Aorta (tissue), 5 donors: ENCODE data around the gene TNN. TPM values are rescaled to one million over a fixed set of nuclear protein-coding genes. Genes with fewer than 3 reads are reported as not detected.
A peak's percentile ranks its signal among the peaks of the same experiment; 100 is the strongest.

Experiments used
- ATAC-seq: fragments of 200-7000 bp; cut with Tn5 transposase; one replicate; pipeline ENCODE4 v1.9.1; 2022; ENCODE audit warnings: moderate library complexity; ENCODE audit not compliant: low FRiP score
- DNase-seq, 2 donors: peaks; one replicate each; pipeline ENCODE4 v3.0.0-alpha.2; 2020
- H3K27ac ChIP-seq, 2 donors: one replicate each; pipeline ENCODE4 v1.5.1; 2013; ENCODE audit warnings: low read length in 2 of 2, mild to moderate bottlenecking in 2 of 2, moderate library complexity in 2 of 2, control low read depth in 1 of 2, inconsistent platforms in 1 of 2, low read depth in 1 of 2
- H3K27me3 ChIP-seq, 2 donors: one replicate each; pipeline ENCODE4 v1.6.1; 2013; ENCODE audit warnings: control low read depth in 1 of 2, low read length in 1 of 2, mild to moderate bottlenecking in 1 of 2, moderate library complexity in 1 of 2; ENCODE audit not compliant: insufficient read depth in 2 of 2, control insufficient read depth in 1 of 2
- H3K36me3 ChIP-seq, 2 donors: one replicate each; pipeline ENCODE4 v1.6.1; 2013; ENCODE audit warnings: control low read depth in 1 of 2, low read length in 1 of 2, mild to moderate bottlenecking in 1 of 2; ENCODE audit not compliant: insufficient read depth in 2 of 2, control insufficient read depth in 1 of 2
- H3K4me1 ChIP-seq, 2 donors: one replicate each; pipeline ENCODE4 v1.6.1; 2013; ENCODE audit warnings: low read length in 2 of 2, control low read depth in 1 of 2, mild to moderate bottlenecking in 1 of 2, moderate library complexity in 1 of 2; ENCODE audit not compliant: insufficient read depth in 2 of 2, control insufficient read depth in 1 of 2
- H3K4me3 ChIP-seq, 2 donors: one replicate each; pipeline ENCODE4 v1.5.1; 2013; ENCODE audit warnings: low read length in 2 of 2, control low read depth in 1 of 2, mild to moderate bottlenecking in 1 of 2
- H3K9me3 ChIP-seq: one replicate; pipeline ENCODE4 v1.6.1; 2013; ENCODE audit warnings: mild to moderate bottlenecking, low read length; ENCODE audit not compliant: control insufficient read depth
- WGBS, 2 donors: extraction: QIAGEN DNeasy Blood & Tissue Kit; methylation state at CpG; one replicate each; pipeline ENCODE4 v1.1.7; 2013; 5-methylcytosine and 5-hydroxymethylcytosine counted together
- intact Hi-C, 2 donors: fragments of 100-400 bp; cut with DNase I; formaldehyde crosslinking; loops; one replicate each; pipeline versions ENCODE4 v1.14.2 to v1.15.0; 2022
- polyA plus RNA-seq, 2 donors: library from polyadenylated mRNA; stranded (reverse); fragments of 200-250 nt; gene quantifications; one replicate each; pipeline ENCODE4 v1.2.3, GENCODE V29; 2013
- total RNA-seq, 2 donors: library from RNA; stranded (reverse); fragmentation: NEBNext Ultra II Directional; extraction: Animal tissue kit (Norgen Biotek cat#: 25700); gene quantifications; one replicate each; pipeline ENCODE4 v1.2.1, GENCODE V29; 2021
- donor health status: healthy with polysubstance abuse.
- donor health status: Bipolar disorder and iron deficiency.
- donor health status: DM: no; HTN: no; CAD: no.
- donor health status: DM: no; HTN: no; CAD: no.
- donor health status: DM: yes; HTN: yes; CAD: no.

TNN gene
- total and polyA plus RNA-seq, 4 donors: 0.25 to 0.30 TPM; not detected in 2

- H3K36me3 ChIP-seq: no peaks in the 10 kb centered on the region
- H3K4me3 ChIP-seq: no peak overlapping the region
- H3K27me3 ChIP-seq: no peaks in the 10 kb centered on the region
- intact Hi-C loops: loop anchor here in 1 of 2 donors (10.0 kb wide), 1 partner anchor 364 kb away; no protein-coding TSS in a partner anchor
- H3K9me3 ChIP-seq: no peaks in the 10 kb centered on the region
- peaks cover 3 to 4% of the 10 kb centered on the region in 2 donors for H3K4me1 ChIP-seq
- DNase-seq: no peak
- ATAC-seq: no peak
- no peak overlapping the region for H3K27ac ChIP-seq
- WGBS, 2 donors: 86 to 88% methylated on average over 9 of the region's 9 CpGs
Measured at GRCh38 chr1:175128523-175128922, 60.9 kb downstream of the TNN start.

- 94 to 97% methylated on average over 1 of the region's 1 CpG for WGBS, 2 donors
- Histone ChIP-seq H3K36me3 (no peaks in the 10 kb centered on the region), H3K4me1 (peaks cover 3 to 5% of the 10 kb centered on the region in 2 donors), H3K4me3 (no peak overlapping the region), H3K27ac (no peak overlapping the region), H3K9me3 (no peaks in the 10 kb centered on the region), H3K27me3 (no peaks in the 10 kb centered on the region)
- DNase-seq (no peak), ATAC-seq (no peak)
- intact Hi-C loops: loop anchor here in 1 of 2 donors (10.0 kb wide), 1 partner anchor 364 kb away; no protein-coding TSS in a partner anchor
Measured at GRCh38 chr1:175129182-175129581, 61.5 kb downstream of the TNN start.

DNA sequence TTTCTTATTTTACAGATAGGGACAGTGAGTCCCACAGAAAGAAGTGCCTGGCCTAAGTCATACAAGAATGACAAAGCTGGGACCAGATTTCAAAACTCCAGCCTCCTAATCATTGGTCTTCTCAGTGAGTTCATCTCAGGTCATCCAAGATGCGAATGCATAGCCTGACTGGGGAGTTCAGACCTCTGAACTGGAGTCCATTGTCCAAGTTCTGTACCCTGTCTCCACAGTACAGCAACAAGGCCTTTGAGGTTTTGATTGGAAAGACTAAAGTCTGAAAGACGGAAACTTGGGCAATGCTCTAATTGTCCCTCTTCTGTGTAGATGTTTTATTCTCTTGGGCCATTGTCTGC lies 62.0 kb downstream of the TNN start:
- intact Hi-C loops: loop anchor here in 1 of 2 donors (10.0 kb wide), 1 partner anchor 365 kb away; no protein-coding TSS in a partner anchor
- Histone ChIP-seq H3K36me3 (no peaks in the 10 kb centered on the region), H3K27ac (no peak overlapping the region), H3K27me3 (no peaks in the 10 kb centered on the region), H3K4me1 (peaks cover 3 to 5% of the 10 kb centered on the region in 2 donors), H3K4me3 (no peak overlapping the region), H3K9me3 (no peaks in the 10 kb centered on the region)
- ATAC-seq (no peak), DNase-seq (no peak)
- WGBS, 2 donors: 90 to 96% methylated on average over 2 of the region's 2 CpGs

DNA sequence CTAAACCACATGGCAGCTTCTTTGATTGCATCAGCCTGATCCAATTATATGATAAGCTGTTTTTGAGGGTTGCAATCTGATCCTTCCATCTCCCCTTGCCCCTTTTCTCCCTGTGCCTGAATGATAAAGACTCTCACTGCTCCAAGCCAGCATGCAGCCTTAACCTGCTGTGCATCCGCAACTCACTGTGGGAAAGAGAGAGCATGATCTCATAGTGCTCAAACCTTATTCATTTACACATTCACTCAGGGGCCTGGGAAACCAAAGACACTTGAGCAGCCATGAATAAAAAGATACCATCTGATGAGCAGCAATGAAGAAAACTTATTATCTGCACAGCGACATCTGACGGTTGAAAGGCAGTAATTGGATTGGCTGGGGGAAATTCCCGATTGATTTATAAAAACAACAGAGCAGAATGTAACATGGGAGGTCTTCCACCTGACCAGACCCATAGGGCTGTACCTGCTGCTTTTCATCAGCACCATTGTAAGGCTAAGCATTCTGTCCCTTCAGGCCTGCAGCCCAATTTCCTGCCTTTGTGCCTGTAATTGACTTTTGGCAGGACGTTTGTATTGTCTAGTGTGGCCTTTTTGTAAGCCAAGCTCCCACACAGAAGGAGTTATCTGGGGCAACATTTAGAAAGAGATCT lies 62.5 kb downstream of the TNN start:
- H3K4me1 ChIP-seq: peaks cover 3 to 5% of the 10 kb centered on the region in 2 donors
- no peaks in the 10 kb centered on the region for H3K36me3 ChIP-seq
- intact Hi-C loops: loop anchor here in 1 of 2 donors (10.0 kb wide), 1 partner anchor 365 kb away; no protein-coding TSS in a partner anchor
- ATAC-seq (no peak), DNase-seq (no peak)
- no peaks in the 10 kb centered on the region for H3K9me3 ChIP-seq
- H3K27me3 ChIP-seq: no peaks in the 10 kb centered on the region
- H3K4me3 ChIP-seq: no peak overlapping the region
- H3K27ac ChIP-seq: no peak overlapping the region
- 64 to 65% methylated on average over 5 of the region's 5 CpGs for WGBS, 2 donors

GRCh38 chr1:175130649-175131045 lies 63.0 kb downstream of the TNN start:
- Histone ChIP-seq H3K9me3 (no peaks in the 10 kb centered on the region), H3K36me3 (no peaks in the 10 kb centered on the region), H3K4me1 (peaks cover 3 to 5% of the 10 kb centered on the region in 2 donors), H3K27ac (no peak overlapping the region), H3K4me3 (no peak overlapping the region), H3K27me3 (no peaks in the 10 kb centered on the region)
- no peak for DNase-seq
- 66 to 75% methylated on average over 2 of the region's 2 CpGs for WGBS, 2 donors
- intact Hi-C loops: no loop called here
- no peak for ATAC-seq

- ATAC-seq (no peak), DNase-seq (no peak)
- no peaks in the 10 kb centered on the region for H3K36me3 ChIP-seq
- 56 to 82% methylated on average over 1 of the region's 1 CpG for WGBS, 2 donors
- no peak overlapping the region for H3K4me3 ChIP-seq
- H3K9me3 ChIP-seq: no peaks in the 10 kb centered on the region
- intact Hi-C loops: no loop called here
- peaks cover 3 to 5% of the 10 kb centered on the region in 2 donors for H3K4me1 ChIP-seq
- H3K27ac ChIP-seq: no peak overlapping the region
- no peaks in the 10 kb centered on the region for H3K27me3 ChIP-seq
Measured at GRCh38 chr1:175131095-175131494, 63.5 kb downstream of the TNN start.

DNA sequence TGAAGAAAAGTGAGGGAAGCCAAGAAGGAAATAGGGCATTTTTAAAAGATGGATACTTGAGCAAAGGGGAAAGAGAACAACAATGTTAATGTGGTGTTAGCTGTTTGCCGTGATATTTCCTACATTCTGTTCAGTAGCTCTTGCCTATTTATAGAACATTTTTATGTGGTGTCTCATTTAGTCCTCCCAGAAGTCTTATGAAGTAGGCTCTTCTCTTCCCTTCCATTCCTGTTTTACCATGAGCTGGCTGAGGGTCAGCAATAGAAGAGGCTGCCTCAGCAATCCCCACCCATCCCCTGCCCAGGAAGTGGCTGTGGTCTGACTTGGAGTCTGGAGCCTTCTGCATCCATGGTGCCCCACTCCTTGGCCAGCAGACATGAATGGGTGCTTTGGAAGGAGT lies 64.8 kb downstream of the TNN start:
- WGBS, 2 donors: 7 to 17% methylated on average over 1 of the region's 1 CpG
- H3K4me1 ChIP-seq: peaks cover 3 to 5% of the 10 kb centered on the region in 2 donors
- peak overlapping the region in 1 of 2 donors; percentile 8 for H3K27ac ChIP-seq

GRCh38 chr1:175133673-175134435 lies 66.2 kb downstream of the TNN start:
- Histone ChIP-seq H3K36me3 (no peaks in the 10 kb centered on the region), H3K27me3 (no peaks in the 10 kb centered on the region), H3K4me1 (peaks cover 3 to 5% of the 10 kb centered on the region in 2 donors), H3K27ac (no peak overlapping the region), H3K9me3 (no peaks in the 10 kb centered on the region), H3K4me3 (no peak overlapping the region)
- 70 to 73% methylated on average over 6 of the region's 6 CpGs for WGBS, 2 donors
- intact Hi-C loops: no loop called here
- ATAC-seq (no peak), DNase-seq (no peak)

More for the DNA sequence above, 64.8 kb downstream of the TNN start:
- Histone ChIP-seq H3K36me3 (no peaks in the 10 kb centered on the region), H3K27me3 (no peaks in the 10 kb centered on the region), H3K9me3 (no peaks in the 10 kb centered on the region), H3K4me3 (no peak overlapping the region)
- intact Hi-C loops: no loop called here
- ATAC-seq: no peak
- no peak for DNase-seq
